Keratinocyte (primary cell): Measurements from ENCODE around the gene CLEC12A. TPM values are rescaled to one million over a fixed set of nuclear protein-coding genes. Genes with fewer than 3 reads are reported as not detected.

Experiments
- DNase-seq: peaks from one replicate; pipeline ENCODE4 v3.0.0-alpha.2; 2011; ENCODE audit warnings: low read depth, missing footprints, low spot score
- FAIRE-seq: peaks from 2 replicates; lab custom pipeline; 2011; peaks lifted over from hg19 to GRCh38; lab: Jason Lieb, UNC
- H2AFZ ChIP-seq: 2 replicates; pipeline ENCODE4 v1.6.0; 2012; ENCODE audit warnings: low read length, control low read depth, inconsistent platforms; ENCODE audit not compliant: control insufficient read depth
- H3K27ac ChIP-seq: 2 replicates; pipeline ENCODE4 v1.5.1; 2011; ENCODE audit warnings: low read length; ENCODE audit not compliant: control insufficient read depth, insufficient read depth
- H3K27me3 ChIP-seq: 3 replicates; pipeline ENCODE4 v1.6.0; 2011; ENCODE audit warnings: low read length; ENCODE audit not compliant: control insufficient read depth, insufficient read depth; ENCODE audit errors: extremely low read depth
- H3K36me3 ChIP-seq, 2 experiments: 2 replicates in 1 of 2; 3 replicates in 1 of 2; pipeline ENCODE4 v1.5.1; 2011; ENCODE audit warnings: low read length in 2 of 2, mild to moderate bottlenecking in 1 of 2; ENCODE audit not compliant: control insufficient read depth in 2 of 2, insufficient read depth in 2 of 2; ENCODE audit errors: extremely low read depth in 1 of 2
- H3K4me1 ChIP-seq: 3 replicates; pipeline ENCODE4 v1.5.1; 2011; ENCODE audit warnings: low read length; ENCODE audit not compliant: control insufficient read depth, insufficient read depth; ENCODE audit errors: extremely low read depth
- H3K4me2 ChIP-seq: 3 replicates; pipeline ENCODE4 v1.6.0; 2011; ENCODE audit warnings: low read depth, low read length; ENCODE audit not compliant: control insufficient read depth, insufficient read depth; ENCODE audit errors: extremely low read depth
- H3K4me3 ChIP-seq, 3 experiments: fragments of 200-600 bp in 1 of 3; sonication (generic) in 1 of 3; 2 replicates in 2 of 3; 3 replicates in 1 of 3; pipeline ENCODE4 v1.5.1; 2011 to 2016; ENCODE audit warnings: low read length in 3 of 3, mild to moderate bottlenecking in 3 of 3, control low read depth in 2 of 3, inconsistent platforms in 1 of 3, low read depth in 1 of 3, mixed read lengths in 1 of 3, mixed run types in 1 of 3, moderate library complexity in 1 of 3; ENCODE audit not compliant: control insufficient read depth in 2 of 3, insufficient read depth in 2 of 3; ENCODE audit errors: extremely low read depth in 1 of 3
- H3K79me2 ChIP-seq: 2 replicates; pipeline ENCODE4 v1.6.0; 2012; ENCODE audit warnings: low read length; ENCODE audit not compliant: control insufficient read depth, insufficient read depth
- H3K9ac ChIP-seq: 3 replicates; pipeline ENCODE4 v1.6.0; 2011; ENCODE audit warnings: low read length; ENCODE audit not compliant: control insufficient read depth, insufficient read depth; ENCODE audit errors: extremely low read depth
- H3K9me1 ChIP-seq: 3 replicates; pipeline ENCODE4 v1.6.0; 2011; ENCODE audit warnings: low read length; ENCODE audit not compliant: control insufficient read depth, insufficient read depth; ENCODE audit errors: extremely low read depth
- H3K9me3 ChIP-seq: 2 replicates; pipeline ENCODE4 v1.5.1; 2012; ENCODE audit warnings: low read depth, low read length; ENCODE audit not compliant: control insufficient read depth
- H4K20me1 ChIP-seq: 3 replicates; pipeline ENCODE4 v1.6.0; 2011; ENCODE audit warnings: low read length; ENCODE audit not compliant: control insufficient read depth, insufficient read depth; ENCODE audit errors: extremely low read depth
- EZH2 ChIP-seq: IDR thresholded peaks from one replicate; pipeline ENCODE4 v1.6.1; 2012; ENCODE audit warnings: inconsistent platforms, mild to moderate bottlenecking, low read length, moderate library complexity
- dilution Hi-C: fragments of 300-500 bp; cut with MboI; formaldehyde crosslinking; loops from one replicate; pipeline ENCODE4 v1.7.0; 2020; ENCODE audit warnings: low sequenced_read_pairs; ENCODE audit not compliant: extremely low pct_ligation_motif_present
- polyA plus RNA-seq, 5 experiments: library from polyadenylated mRNA; depleted of rRNA in 3 of 5; stranded (reverse) in 3 of 5; stranded (forward) in 1 of 5; unstranded in 1 of 5; fragments of >200 nt; gene quantifications; 1 replicate in 1 of 5; 2 replicates in 3 of 5; 3 replicates in 1 of 5; pipeline versions ENCODE4 v1.2.1 to v1.2.3, GENCODE V29; 2011 to 2012; ENCODE audit warnings: missing spikeins in 2 of 5, low read depth in 1 of 5, low replicate concordance in 1 of 5
- TF ChIP-seq, protein P1 (sequence below), 3 experiments: IDR thresholded peaks in 1 of 3; conservative IDR thresholded peaks in 1 of 3; optimal IDR thresholded peaks in 1 of 3; 2 replicates in 2 of 3; 3 replicates in 1 of 3; pipeline versions ENCODE3 to v1.5.1; 2011; ENCODE audit warnings: low read length in 3 of 3, mild to moderate bottlenecking in 3 of 3, moderate library complexity in 2 of 3, control low read depth in 1 of 3, inconsistent platforms in 1 of 3; ENCODE audit not compliant: insufficient read depth in 2 of 3; ENCODE audit errors: extremely low read depth in 1 of 3

Gene CLEC12A
- polyA plus RNA-seq, 1 donor (not counting 4 experiments of a cell fraction or from before 2014, with no cell fraction given): not detected

DNA sequence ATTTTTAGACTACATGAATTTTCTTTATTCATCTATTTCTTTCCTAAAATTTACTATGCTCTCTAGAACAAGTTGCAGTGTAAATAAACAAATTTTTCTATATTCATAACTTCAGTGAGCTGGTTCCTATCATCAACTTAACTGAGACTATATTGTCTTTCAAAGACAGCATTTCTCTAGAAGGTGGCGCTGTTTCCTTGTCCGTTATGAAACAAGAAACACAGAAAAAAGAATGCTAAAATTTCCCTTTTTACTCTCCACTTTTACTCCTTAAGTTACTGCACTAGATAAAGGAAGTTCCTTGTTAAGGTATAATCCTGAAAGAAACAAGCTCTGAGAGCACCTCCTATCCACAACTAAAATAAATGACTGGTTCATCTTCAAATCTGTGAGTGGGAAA lies 30.8 kb upstream of the CLEC12A start:
- H3K9ac ChIP-seq: no peak overlapping the region
- H3K27ac ChIP-seq: no peak overlapping the region
- TF ChIP-seq, protein P1, sequence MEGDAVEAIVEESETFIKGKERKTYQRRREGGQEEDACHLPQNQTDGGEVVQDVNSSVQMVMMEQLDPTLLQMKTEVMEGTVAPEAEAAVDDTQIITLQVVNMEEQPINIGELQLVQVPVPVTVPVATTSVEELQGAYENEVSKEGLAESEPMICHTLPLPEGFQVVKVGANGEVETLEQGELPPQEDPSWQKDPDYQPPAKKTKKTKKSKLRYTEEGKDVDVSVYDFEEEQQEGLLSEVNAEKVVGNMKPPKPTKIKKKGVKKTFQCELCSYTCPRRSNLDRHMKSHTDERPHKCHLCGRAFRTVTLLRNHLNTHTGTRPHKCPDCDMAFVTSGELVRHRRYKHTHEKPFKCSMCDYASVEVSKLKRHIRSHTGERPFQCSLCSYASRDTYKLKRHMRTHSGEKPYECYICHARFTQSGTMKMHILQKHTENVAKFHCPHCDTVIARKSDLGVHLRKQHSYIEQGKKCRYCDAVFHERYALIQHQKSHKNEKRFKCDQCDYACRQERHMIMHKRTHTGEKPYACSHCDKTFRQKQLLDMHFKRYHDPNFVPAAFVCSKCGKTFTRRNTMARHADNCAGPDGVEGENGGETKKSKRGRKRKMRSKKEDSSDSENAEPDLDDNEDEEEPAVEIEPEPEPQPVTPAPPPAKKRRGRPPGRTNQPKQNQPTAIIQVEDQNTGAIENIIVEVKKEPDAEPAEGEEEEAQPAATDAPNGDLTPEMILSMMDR (optimal IDR thresholded peaks at IDR 0.05 in 1 of 3, IDR thresholded peaks at IDR 0.05 in 1 of 3, conservative IDR thresholded peaks at IDR 0.05 in 1 of 3; ENCODE audit: extremely low read depth in 1 of 3, insufficient read depth in 2 of 3, low read length in 3 of 3): peak in 1 of 3 experiments; percentile 14
- TF ChIP-seq EZH2: no peak
- dilution Hi-C loops: no loop called here
- no peaks in the 10 kb centered on the region for H3K9me1 ChIP-seq
- no peaks in the 10 kb centered on the region for H3K79me2 ChIP-seq
- H3K4me2 ChIP-seq: no peak overlapping the region
- DNase-seq: no peak
- FAIRE-seq: no peak
- H3K36me3 ChIP-seq: no peaks in the 10 kb centered on the region
- no peaks in the 10 kb centered on the region for H4K20me1 ChIP-seq
- H2AFZ ChIP-seq: no peak overlapping the region
- no peaks in the 10 kb centered on the region for H3K9me3 ChIP-seq
- H3K27me3 ChIP-seq: peaks cover 6% of the 10 kb centered on the region
- H3K4me3 ChIP-seq: no peak overlapping the region
- no peaks in the 10 kb centered on the region for H3K4me1 ChIP-seq

GRCh38 chr12:9941838-9942237 lies 29.4 kb upstream of the CLEC12A start:
- dilution Hi-C loops: no loop called here
- Histone ChIP-seq H3K27ac (no peak overlapping the region), H3K79me2 (no peaks in the 10 kb centered on the region), H2AFZ (no peak overlapping the region), H3K4me3 (no peak overlapping the region), H3K9me1 (no peaks in the 10 kb centered on the region), H3K36me3 (no peaks in the 10 kb centered on the region), H4K20me1 (no peaks in the 10 kb centered on the region), H3K27me3 (peaks cover 6% of the 10 kb centered on the region), H3K9ac (no peak overlapping the region), H3K9me3 (no peaks in the 10 kb centered on the region), H3K4me2 (no peak overlapping the region), H3K4me1 (no peaks in the 10 kb centered on the region)
- TF ChIP-seq EZH2: no peak
- TF ChIP-seq, protein P1 (optimal IDR thresholded peaks at IDR 0.05 in 1 of 3, IDR thresholded peaks at IDR 0.05 in 1 of 3, conservative IDR thresholded peaks at IDR 0.05 in 1 of 3; ENCODE audit: extremely low read depth in 1 of 3, insufficient read depth in 2 of 3, low read length in 3 of 3): no peak
- DNase-seq (no peak), FAIRE-seq (no peak)
